ENCODE measurements around the gene MEST.

- TF ChIP-seq CTCF (IDR thresholded peaks at IDR 0.05): no peak
- no peak for TF ChIP-seq POLR2A (IDR thresholded peaks at IDR 0.05)
Observed at GRCh38 chr7:130488392-130489139, 3.3 kb upstream of the MEST start.
